GM19240 (cell line): ENCODE data around the gene LRRC18.
A peak's percentile ranks its signal among the peaks of the same experiment; 100 is the strongest.

Experiments
- DNase-seq: peaks from one replicate; pipeline ENCODE4 v3.0.0; 2011; ENCODE audit warnings: low spot score; ENCODE audit not compliant: insufficient read length

The LRRC18 gene

DNA sequence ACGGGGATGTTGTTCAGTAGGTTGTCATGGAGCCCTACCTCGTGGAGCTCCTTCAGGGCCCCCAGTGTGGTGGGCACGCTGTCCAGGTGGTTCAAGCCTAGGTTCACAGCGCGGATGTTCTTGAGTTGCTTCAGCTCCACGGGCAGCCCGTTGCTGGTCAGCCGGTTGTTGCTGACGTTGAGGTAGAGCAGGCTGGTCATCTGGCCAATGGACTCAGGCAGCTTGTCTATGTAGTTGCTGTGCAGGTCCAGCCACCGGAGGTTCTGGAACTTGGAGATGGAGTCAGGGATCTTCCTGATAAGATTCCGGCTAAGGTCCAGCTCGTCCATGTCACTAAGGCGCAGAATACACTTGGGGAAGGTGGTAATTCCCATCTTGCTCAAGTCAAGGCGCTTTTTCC, 26.0 kb downstream of the LRRC18 start:
- no peak for DNase-seq

DNA sequence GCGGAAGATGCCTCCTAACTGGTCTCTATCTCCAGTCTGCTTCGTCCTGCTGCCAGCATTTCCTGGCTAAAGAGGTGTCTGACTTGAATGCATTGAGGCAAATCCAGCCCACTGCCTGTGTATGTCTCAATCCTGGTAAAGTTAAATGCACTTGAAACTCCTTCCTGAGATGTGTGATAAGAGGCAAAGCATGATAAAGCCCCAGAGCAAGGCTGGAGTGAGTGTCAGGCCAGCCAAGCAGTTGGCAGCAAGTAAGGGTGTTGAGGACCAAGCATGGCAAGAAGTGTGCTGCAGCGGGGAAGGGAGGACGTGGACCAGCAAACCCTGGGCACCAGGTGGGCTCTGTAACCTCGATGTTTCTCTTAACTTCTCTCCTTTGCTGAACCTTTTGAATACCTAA, 29.1 kb downstream of the LRRC18 start:
- no peak for DNase-seq

DNA sequence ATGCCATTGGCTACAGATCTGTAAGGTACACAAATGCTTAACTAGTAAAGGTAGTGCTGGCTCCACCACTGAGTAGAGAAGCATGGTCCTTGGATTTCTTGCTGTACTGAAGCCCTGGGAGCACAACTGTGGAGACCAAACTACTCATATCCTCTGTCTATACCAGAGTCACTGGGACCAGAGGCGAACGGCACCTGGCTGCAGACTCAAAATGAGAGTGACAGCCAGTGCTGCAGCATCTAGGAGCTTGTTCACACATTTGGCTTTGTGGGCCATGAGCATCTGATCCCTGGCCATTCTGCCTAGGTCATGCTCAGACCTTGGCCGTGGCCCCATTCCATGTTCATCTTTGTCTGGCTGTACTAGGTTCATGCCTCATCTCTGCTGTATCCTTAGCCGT, 31.9 kb downstream of the LRRC18 start:
- DNase-seq, result peak; percentile 40

DNA sequence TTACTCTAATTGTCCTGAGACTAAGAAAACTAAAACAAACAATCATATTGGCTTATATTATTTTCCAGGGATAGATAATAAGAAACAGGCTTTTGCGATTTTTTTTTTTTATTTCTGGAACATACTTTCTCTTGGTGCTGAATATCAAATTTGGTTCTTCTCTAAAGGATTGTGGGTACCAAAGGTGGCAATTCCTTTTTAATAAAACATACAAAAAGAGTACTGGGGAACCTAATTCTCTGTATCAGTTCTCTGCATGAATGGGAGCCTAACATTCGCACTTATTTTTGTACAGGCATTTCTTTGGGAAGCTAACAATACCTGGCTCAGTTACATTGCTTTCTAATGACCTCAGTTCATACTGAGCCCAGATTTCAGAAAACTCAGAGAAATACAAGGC, 32.8 kb downstream of the LRRC18 start:
- no peak for DNase-seq

DNA sequence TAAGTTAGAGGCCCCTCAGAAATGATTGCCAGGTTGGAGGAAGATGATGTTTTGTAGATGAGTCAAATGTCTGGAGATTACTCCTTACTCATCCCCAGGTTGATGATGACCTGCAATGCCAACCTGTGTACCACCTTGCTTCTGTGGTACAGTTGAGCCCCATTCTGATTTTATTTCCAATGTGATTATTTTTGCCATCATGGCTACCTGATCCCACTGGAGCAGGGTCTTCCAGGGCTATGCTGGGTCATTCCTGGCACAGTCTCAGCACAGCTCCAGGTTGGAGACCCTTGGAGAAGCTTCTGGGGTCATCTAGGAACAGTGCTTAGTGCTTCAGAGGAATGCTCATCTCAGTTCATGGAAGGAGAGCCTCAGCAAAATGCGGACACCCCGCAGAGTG, 34.3 kb downstream of the LRRC18 start:
- DNase-seq, result no peak

DNA sequence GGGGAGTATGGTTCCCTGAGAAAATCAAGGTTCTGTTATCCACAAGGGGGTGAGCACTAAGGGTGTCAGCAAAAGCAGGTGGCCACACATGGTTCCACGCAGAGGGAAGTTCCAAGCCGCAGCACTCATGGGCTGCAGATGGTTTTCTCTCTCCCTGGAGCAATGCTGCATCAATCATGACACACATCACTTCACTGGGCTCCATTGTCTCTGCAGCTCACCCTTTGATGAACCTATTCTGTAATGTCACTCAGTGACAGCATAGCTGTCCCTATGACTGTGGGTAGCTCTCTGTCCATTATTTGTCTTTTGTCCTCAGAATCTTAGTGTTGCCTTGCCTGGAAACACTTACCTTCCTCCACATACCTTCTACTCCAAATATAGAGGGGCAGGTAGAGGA, 34.8 kb downstream of the LRRC18 start:
- no peak for DNase-seq

DNA sequence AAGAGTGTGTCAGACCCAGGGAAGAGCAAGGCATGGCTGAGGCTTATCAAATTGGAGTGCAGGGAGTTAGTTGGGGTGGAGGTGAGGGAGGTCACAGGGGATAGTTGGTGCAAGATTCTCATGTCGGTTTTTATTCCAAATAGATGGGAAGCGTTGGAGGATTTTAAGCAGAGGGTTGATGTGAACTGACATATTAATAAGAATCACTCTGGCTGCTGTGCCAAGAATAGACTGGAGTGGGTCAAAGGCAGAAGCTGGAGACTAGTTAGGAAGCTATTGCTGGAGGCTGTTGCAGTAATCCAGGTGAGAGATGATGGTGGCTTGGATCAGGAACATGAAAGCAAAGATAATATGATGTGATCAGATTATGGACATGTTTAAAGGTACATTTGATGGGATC, 36.5 kb downstream of the LRRC18 start:
- no peak for DNase-seq

DNA sequence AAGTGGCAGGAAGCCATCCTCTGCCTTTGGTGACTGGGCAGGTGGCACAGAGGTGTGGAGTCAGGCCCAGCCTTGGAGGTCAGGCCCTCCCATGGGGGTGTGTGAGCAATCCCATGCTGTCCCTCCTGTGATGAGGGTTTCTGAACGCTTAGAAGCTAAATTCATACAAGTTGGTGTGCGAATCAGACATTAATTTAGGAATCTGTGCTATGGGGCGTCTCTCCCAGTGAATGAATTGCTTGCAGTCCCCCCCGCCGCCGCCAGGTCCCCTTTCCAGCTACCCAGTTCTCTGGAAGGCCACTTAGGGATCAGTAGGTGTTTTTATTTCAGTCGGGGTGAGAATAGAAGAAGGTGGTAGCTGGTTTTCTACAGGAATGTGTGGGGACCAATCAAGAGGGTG, 37.5 kb downstream of the LRRC18 start:
- DNase-seq, result no peak

DNA sequence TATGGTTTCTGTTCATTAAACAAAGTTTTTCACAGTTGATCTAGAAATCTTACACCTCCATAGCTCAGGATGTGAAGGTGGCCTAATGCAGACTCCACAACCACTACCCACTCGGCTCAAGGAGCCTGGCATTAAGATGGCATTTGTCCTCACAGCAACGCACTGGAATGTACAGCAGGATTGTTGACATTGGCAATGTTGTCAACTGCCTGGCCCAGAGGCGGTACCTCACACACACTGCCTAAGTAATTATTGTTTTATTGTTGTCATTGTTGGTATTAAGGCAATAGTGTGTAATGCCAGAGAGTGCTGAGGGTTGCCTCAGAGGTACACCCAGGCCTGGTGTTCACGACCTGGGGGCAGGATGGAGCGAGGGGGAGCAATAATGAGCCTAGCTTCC, 38.3 kb downstream of the LRRC18 start:
- DNase-seq, result no peak

DNA sequence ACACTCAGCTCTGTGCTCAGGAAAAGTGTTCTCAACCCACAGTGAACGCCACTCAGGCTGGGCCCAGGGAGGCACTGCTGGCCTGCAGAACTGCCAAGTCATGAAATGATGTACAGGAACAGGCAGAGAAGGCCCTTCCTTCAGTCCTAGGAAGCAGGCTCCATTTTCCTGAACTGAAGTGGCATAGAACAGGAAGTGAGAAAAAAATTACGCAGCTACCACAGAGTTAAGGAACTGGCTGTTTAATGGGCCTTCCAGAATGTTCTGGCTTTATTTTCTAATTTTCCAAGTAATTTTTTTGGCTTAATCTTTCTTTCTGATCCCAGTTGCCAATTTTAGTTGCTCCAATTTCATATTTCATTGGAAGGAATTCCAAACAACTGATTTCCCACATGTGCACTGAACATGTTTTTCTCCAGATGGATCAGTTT, 39.3 kb downstream of the LRRC18 start:
- DNase-seq, result no peak

DNA sequence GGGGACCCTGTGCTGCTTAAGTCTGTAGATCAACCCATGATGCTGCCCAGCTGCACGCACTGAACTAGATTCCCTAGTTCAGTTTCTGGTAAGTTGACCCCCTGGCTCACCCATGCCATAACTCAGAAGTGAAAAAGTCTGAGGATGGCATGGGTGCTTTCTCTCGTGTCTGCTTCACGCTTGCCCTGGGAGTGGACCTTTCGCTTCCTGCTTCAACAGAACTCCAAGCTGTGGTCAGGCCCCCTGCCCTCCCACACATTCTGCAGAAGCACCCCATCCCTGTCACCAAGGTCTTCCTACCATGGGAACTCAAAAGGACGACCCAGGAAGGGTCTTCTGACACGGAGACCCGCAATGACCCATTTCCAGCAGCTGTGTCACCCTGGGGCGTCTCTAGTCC, 39.9 kb downstream of the LRRC18 start:
- no peak for DNase-seq

DNA sequence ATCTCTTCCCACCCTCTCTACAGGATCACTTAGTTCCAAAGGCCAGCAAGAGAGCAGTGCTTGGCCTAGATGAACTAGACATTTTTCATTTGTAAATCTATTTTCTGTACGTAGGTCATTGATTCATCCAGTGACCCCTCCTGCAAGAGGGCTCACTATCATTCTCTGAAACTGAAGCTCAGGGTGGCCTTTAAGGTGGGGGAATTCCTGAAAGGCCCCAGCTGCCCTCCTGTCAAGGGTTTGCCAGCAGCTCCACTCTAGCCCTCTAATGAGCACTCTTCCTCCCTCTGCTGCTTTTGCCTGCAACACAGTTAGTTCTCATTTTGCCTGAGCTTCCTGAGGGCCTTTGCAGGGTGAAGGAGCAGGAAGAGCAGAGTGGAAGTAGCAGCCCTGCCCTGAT, 41.2 kb downstream of the LRRC18 start:
- DNase-seq, result no peak

DNA sequence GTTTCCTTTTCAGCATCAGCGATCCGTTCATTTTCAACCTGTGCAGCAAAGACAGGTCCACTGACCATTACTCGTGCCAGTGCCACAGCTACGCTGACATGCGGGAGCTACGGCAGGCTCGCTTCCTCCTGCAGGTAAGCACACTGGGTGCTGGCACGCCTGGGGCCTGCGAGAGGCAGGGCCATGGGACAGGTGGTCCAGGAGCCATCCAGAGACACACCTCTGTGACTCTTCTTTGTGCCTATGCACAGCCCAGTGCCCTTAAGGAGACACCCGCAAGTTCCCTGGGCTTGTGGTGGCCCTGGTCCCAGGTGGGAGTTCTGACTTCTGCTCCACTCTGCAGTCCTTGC, 42.2 kb downstream of the LRRC18 start:
- DNase-seq, result no peak

DNA sequence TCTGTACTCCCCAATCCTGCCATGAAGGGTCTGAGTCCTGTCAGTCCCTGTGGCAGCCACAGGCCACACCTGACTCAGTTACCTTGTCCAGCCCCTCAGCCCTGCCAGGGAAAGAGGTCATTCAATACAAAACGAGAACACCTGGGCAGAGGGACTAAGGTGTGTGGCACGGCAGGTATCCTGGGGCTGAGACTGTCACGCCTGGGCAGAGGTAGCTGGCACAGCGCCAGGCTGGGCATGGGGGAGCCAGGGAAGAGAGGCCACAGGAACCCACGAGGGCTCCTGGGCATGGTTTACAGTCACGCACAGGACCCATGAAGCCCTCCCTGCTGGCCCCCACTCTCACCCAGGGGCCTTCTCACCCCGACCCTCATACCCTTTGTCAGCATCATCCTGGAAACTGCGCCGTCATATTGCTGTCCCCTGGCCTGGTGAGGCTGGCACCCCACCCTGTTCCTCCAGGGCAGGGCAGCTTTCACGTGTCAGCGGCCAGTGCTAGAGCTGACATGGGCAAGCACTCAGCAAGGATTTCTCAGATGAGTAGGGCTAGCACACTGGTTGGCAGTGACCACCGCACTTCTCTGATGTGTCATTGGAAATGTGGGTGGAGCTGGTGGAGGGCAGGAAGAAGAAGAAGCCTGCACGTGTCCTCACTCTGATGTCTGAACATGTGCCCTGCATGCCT, 42.7 kb downstream of the LRRC18 start:
- no peak for DNase-seq

DNA sequence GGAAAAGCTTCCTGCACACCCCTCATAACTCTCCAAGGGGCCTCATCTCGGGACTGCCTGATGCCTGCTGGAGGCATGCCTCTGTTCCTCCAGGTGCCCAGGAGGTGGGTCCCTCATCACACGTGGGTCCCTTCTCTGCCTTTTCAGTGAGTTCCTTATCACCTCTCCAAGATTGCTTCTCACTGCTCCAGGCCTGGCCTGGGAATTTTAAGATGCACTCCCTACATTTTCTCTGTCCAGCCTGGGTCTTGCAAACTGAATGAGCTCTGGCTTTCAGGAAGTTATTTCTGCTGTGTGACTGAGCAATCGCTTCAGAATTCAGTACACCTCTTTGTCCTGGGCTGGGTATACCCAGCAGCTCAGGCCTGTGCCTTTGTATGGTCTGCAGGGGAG, 43.8 kb downstream of the LRRC18 start:
- no peak for DNase-seq

DNA sequence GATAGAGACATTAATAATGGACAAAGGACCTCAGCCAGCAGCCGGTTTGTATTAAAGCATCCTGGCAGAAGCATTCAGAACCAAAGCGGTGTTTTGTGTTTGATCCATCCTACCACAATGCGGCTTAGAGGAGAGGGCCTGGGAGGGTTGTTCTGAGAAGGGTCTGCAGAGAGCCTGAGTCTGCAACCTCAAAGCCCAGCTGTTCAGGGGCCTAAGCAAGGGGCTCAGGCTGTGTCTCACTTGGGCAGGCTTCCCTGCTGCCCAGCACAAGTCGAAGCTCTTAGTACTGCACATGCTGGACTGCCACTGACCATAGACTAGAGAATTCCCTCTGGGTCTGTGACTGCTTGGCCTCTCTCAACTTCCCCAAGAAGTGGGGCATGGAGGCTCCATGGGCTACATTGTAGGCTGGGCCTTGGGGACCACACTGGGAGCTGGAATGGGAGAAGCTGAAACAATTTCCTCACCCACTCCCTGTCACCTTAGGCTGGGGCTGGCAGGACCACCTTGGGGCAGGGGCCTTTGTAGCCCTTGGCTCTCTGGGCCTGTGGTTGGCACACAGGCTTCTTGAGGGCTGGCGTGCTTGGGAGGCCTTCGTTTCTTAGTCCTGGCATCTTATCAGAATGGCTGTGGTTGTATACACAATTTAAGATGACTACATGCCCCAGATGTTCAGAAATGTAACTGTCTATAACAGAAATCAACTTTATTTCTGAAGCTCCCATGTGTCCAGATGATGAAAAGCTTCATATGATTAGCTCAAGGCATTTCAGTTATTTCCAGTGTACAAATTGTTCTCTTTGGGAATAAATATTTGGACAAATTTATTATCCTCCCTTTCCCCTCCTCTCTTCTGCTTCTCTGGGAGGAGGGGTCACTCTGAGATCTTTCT, 44.5 kb downstream of the LRRC18 start:
- DNase-seq, result no peak

DNA sequence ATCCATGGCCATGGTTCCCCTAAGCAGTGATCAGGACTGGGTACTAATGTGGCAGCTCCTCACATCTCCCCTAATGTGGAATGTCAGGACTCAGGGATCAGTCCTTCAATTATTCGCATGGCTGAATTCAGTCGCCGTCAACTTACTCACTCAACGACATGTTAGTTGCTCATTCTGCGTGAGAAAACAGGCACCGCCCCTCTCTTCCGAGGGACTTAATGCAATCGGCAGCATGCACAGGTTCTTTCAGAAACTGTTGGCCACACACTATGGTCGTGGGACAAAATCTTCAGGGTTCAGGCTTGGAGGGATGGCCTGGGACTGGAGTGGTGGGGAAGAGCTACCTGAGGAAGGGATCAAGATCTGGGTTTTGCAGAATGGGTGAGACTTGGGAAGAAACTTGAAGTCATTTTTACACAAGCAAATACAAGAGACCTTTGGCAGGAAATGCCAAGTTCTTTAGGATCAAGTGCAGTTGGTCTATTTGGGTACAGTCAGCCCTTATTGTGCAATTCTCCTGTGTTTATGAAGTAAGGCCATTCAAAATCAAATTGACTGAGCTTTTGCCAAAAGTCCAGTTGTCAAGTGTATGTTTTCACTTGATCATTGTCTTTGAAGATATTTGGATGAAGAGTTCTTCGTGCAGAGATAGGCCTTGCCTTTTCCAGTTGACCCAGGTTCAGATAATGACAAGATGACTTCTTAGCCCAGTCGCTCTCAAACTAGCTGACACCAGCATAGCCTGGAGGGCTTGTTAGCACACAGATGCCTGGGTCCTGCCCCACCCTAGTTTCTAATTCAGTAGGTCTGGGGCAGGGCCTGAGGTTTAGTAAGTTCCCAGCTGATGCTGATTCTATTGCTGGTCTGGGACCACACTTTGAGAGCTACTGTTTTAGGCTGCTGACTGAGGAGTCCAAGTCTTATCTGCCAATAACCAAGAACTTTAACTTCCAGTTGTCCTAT, 48.5 kb downstream of the LRRC18 start:
- no peak for DNase-seq

DNA sequence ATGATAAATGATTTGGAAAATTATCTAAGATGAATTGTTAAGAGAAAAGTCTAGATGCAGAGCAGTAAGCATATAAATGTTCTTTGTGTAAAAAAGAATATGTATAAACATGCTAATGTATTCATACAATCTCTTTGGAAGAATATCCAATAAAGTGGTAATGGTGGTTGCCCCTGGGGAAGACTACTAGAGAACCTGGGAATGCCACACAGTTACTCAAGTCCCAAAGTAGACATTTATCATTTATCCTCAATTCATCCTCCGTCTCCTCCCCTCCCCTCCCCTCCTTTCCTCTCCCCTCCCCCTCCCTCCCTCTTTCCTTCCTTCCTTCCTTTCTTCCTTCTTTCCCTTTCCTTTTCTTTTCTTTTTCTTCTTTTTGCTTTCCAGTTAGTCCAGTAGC, 51.7 kb downstream of the LRRC18 start:
- DNase-seq, result no peak

DNA sequence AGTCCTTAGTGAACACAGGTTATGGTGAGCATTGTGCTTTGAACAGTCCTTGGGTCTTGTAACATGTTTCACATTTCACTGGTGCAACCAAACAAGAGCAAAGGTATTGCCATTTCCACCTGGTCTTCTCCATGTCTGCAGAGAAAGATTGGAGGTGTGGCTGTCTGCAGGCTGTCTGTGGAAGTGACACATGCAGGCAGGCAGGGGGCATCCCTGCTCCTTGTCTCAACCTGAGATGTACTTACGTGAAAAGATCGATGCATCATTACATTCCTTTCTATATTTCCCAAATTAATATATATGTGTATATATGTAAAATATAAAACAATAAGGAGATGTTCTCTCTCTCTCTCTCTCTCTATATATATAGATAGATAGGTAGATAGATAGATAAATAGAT, 54.3 kb downstream of the LRRC18 start:
- DNase-seq, result no peak

DNA sequence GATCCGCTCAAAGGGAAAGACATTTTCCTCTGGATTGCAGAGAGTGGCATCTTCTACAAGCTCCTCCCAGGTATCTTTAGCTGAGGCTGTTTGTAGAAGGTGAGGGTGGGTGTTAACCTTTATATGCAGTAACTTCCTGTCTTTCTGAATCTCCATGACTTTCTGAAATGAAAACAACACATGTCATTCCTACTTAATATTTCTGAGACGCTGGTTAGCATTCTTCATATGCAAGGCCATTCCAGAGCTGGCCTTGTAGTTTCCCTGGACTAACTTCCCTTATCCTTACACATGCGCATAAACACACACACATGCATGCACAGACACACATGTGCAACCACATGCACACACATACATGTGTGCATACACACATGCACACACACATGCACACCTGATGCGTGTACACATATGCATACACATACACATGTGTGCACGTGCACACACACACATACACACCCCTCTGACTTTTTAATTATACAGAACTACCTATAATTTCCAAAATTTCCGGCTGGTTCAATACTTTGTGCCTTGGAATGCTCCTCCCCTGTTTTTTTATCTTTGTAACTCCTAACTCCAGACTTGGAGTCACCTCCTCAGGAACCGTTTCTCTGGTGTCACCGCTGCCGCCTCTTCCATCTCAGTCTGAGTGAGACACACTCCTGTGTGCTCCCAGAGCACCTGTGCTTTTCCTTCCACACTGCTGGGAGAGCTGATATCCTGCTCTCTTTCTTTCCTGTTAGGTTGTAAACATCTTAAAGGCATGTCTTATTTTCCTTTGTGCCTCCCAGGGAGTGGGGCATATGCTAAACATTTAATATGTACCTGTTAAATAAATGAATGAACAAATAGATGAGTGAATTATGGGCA, 55.2 kb downstream of the LRRC18 start:
- DNase-seq, result no peak

DNA sequence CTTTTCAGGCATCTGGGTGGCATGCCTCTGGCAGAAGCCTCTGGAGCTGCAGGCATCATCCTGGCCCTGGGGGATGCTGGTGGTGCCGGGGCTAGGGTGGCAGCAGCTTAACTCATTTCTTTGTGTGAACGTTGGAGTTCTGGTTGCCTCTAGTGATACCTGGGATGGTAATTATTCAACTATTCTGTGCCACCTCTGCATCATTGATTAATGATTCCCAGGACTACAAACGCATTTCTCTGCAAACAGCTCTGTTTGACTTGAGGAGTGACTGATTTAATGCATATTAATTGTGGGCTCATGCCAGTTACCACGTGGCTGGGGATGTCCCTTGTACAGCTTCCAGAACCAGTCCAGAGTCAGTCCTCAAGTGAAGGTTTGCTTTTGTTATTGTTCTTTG, 55.9 kb downstream of the LRRC18 start:
- DNase-seq, result no peak
